Aorta (tissue), 5 donors: ENCODE measurements around the gene SH3BP5L. TPM values are rescaled to one million over a fixed set of nuclear protein-coding genes. Genes with fewer than 3 reads are reported as not detected.
A peak's percentile ranks its signal among the peaks of the same experiment; 100 is the strongest.

Experiments
- ATAC-seq: fragments of 200-7000 bp; cut with Tn5 transposase; one replicate; pipeline ENCODE4 v1.9.1; 2022; ENCODE audit warnings: moderate library complexity; ENCODE audit not compliant: low FRiP score
- DNase-seq, 2 donors: peaks; one replicate each; pipeline ENCODE4 v3.0.0-alpha.2; 2020
- H3K27ac ChIP-seq, 2 donors: one replicate each; pipeline ENCODE4 v1.5.1; 2013; ENCODE audit warnings: low read length in 2 of 2, mild to moderate bottlenecking in 2 of 2, moderate library complexity in 2 of 2, control low read depth in 1 of 2, inconsistent platforms in 1 of 2, low read depth in 1 of 2
- H3K27me3 ChIP-seq, 2 donors: one replicate each; pipeline ENCODE4 v1.6.1; 2013; ENCODE audit warnings: control low read depth in 1 of 2, low read length in 1 of 2, mild to moderate bottlenecking in 1 of 2, moderate library complexity in 1 of 2; ENCODE audit not compliant: insufficient read depth in 2 of 2, control insufficient read depth in 1 of 2
- H3K36me3 ChIP-seq, 2 donors: one replicate each; pipeline ENCODE4 v1.6.1; 2013; ENCODE audit warnings: control low read depth in 1 of 2, low read length in 1 of 2, mild to moderate bottlenecking in 1 of 2; ENCODE audit not compliant: insufficient read depth in 2 of 2, control insufficient read depth in 1 of 2
- H3K4me1 ChIP-seq, 2 donors: one replicate each; pipeline ENCODE4 v1.6.1; 2013; ENCODE audit warnings: low read length in 2 of 2, control low read depth in 1 of 2, mild to moderate bottlenecking in 1 of 2, moderate library complexity in 1 of 2; ENCODE audit not compliant: insufficient read depth in 2 of 2, control insufficient read depth in 1 of 2
- H3K4me3 ChIP-seq, 2 donors: one replicate each; pipeline ENCODE4 v1.5.1; 2013; ENCODE audit warnings: low read length in 2 of 2, control low read depth in 1 of 2, mild to moderate bottlenecking in 1 of 2
- H3K9me3 ChIP-seq: one replicate; pipeline ENCODE4 v1.6.1; 2013; ENCODE audit warnings: mild to moderate bottlenecking, low read length; ENCODE audit not compliant: control insufficient read depth
- WGBS, 2 donors: extraction: QIAGEN DNeasy Blood & Tissue Kit; methylation state at CpG; one replicate each; pipeline ENCODE4 v1.1.7; 2013; 5-methylcytosine and 5-hydroxymethylcytosine counted together
- intact Hi-C, 2 donors: fragments of 100-400 bp; cut with DNase I; formaldehyde crosslinking; loops; one replicate each; pipeline versions ENCODE4 v1.14.2 to v1.15.0; 2022
- polyA plus RNA-seq, 2 donors: library from polyadenylated mRNA; stranded (reverse); fragments of 200-250 nt; gene quantifications; one replicate each; pipeline ENCODE4 v1.2.3, GENCODE V29; 2013
- total RNA-seq, 2 donors: library from RNA; stranded (reverse); fragmentation: NEBNext Ultra II Directional; extraction: Animal tissue kit (Norgen Biotek cat#: 25700); gene quantifications; one replicate each; pipeline ENCODE4 v1.2.1, GENCODE V29; 2021
- donor health status: healthy with polysubstance abuse.
- donor health status: Bipolar disorder and iron deficiency.
- donor health status: DM: no; HTN: no; CAD: no.
- donor health status: DM: no; HTN: no; CAD: no.
- donor health status: DM: yes; HTN: yes; CAD: no.

The SH3BP5L gene
- total and polyA plus RNA-seq, 4 donors, result 11.8 to 25.1 (median 19.0) TPM

GRCh38 chr1:248825136-248825535, 579 bp downstream of the SH3BP5L start:
- Histone ChIP-seq H3K4me3 (peak overlapping the region; percentile 71 to 93), H3K4me1 (peaks cover 7 to 8% of the 10 kb centered on the region in 2 donors), H3K36me3 (no peaks in the 10 kb centered on the region), H3K27me3 (no peaks in the 10 kb centered on the region), H3K27ac (peak overlapping the region in 1 of 2 donors; percentile 4), H3K9me3 (no peaks in the 10 kb centered on the region)
- DNase-seq (no peak), ATAC-seq (no peak)
- intact Hi-C loops, result no loop called here
- WGBS, 2 donors, result 25 to 35% methylated on average over 10 of the region's 10 CpGs

GRCh38 chr1:248824701-248825100, 1.0 kb downstream of the SH3BP5L start:
- 93 to 95% methylated on average over 3 of the region's 3 CpGs for WGBS, 2 donors
- DNase-seq, result peak in 1 of 2 donors; percentile 33
- ATAC-seq, result no peak
- Histone ChIP-seq H3K4me3 (no peak overlapping the region), H3K27ac (peak overlapping the region in 1 of 2 donors; percentile 4), H3K4me1 (peaks cover 7 to 8% of the 10 kb centered on the region in 2 donors), H3K9me3 (no peaks in the 10 kb centered on the region), H3K27me3 (no peaks in the 10 kb centered on the region), H3K36me3 (no peaks in the 10 kb centered on the region)
- intact Hi-C loops, result no loop called here

DNA sequence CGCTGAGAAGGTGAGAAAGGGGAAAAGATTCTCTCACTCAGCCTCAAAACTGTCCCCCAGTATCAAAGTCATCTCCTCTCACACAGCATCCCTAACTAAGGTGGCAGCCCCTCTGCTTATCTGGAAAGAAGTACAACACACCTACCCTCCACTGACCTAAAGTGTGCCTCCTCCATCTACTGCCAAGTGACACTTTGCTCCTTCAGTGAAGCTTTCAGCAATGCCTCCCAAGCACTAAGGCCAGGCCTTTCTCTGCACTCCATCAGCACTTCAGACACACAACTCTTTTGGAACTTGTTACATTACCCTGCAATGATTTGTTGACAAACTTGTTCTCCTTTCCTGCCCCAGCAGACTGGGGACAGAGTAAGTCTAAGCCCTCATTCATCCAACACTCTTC, 1.4 kb downstream of the SH3BP5L start:
- Histone ChIP-seq H3K9me3 (no peaks in the 10 kb centered on the region), H3K4me3 (no peak overlapping the region), H3K36me3 (no peaks in the 10 kb centered on the region), H3K27ac (no peak overlapping the region), H3K27me3 (no peaks in the 10 kb centered on the region), H3K4me1 (peaks cover 7 to 8% of the 10 kb centered on the region in 2 donors)
- no peak for DNase-seq
- 96 to 100% methylated on average over 1 of the region's 1 CpG for WGBS, 2 donors
- intact Hi-C loops, result no loop called here
- ATAC-seq, result no peak

GRCh38 chr1:248823517-248824001, 2.2 kb downstream of the SH3BP5L start:
- no peak for ATAC-seq
- Histone ChIP-seq H3K4me3 (no peak overlapping the region), H3K9me3 (no peaks in the 10 kb centered on the region), H3K36me3 (no peaks in the 10 kb centered on the region), H3K27me3 (no peaks in the 10 kb centered on the region), H3K27ac (no peak overlapping the region), H3K4me1 (peaks cover 7 to 8% of the 10 kb centered on the region in 2 donors)
- no peak for DNase-seq
- WGBS, 2 donors, result 74 to 83% methylated on average over 2 of the region's 2 CpGs
- intact Hi-C loops, result no loop called here

DNA sequence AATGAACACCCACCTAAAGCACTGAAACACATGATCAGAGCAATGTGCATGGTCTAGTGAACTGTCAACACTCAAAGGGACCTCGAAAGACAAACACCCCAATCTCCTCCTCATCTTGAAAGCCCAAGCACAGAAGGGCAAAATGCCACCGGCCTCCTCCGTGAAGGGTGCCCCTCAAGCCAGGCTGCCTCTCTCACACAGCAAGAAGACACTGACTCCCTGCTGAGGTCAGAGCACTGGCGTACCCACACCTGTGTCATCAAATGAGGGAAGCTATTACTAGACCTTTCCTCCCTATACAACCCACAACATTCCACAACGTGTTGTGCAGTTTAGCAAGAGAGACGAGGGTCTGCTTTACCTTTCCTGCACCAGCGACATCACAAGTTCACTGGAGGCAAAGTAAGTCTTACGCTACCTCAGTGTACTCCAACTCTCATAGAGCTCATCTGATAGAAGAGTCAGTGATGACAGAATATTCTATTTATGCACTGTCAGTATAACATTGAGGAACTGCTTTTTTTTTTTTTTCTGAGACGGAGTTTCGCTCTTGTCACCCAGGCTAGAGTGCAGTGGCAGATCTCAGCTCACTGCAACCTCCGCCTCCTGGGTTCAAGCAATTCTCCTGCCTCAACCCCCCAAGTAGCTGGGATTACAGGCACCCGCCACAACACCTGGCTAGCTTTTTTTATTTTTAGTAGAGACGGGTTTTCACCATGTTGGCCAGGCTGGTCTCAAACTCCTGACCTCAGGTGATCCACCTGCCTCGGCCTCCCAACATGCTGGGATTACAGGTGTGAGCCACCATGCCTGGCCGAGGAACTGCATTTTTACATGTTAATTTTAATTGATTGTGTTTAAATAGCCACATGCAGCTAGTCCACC, 3.3 kb downstream of the SH3BP5L start:
- no peak overlapping the region for H3K4me3 ChIP-seq
- no peaks in the 10 kb centered on the region for H3K27me3 ChIP-seq
- H3K36me3 ChIP-seq, result no peaks in the 10 kb centered on the region
- H3K27ac ChIP-seq, result no peak overlapping the region
- WGBS, 2 donors, result 77 to 82% methylated on average over 14 to 15 of the region's 15 CpGs
- DNase-seq, result no peak
- intact Hi-C loops, result no loop called here
- no peaks in the 10 kb centered on the region for H3K9me3 ChIP-seq
- no peak for ATAC-seq
- H3K4me1 ChIP-seq, result peaks cover 7 to 8% of the 10 kb centered on the region in 2 donors

- intact Hi-C loops, result no loop called here
- no peak for DNase-seq
- peaks cover 7 to 8% of the 10 kb centered on the region in 2 donors for H3K4me1 ChIP-seq
- no peaks in the 10 kb centered on the region for H3K9me3 ChIP-seq
- 93 to 94% methylated on average over 7 of the region's 7 CpGs for WGBS, 2 donors
- H3K4me3 ChIP-seq, result no peak overlapping the region
- ATAC-seq, result no peak
- H3K27ac ChIP-seq, result no peak overlapping the region
- H3K27me3 ChIP-seq, result no peaks in the 10 kb centered on the region
- H3K36me3 ChIP-seq, result no peaks in the 10 kb centered on the region
Observed at GRCh38 chr1:248821641-248822040, 4.1 kb downstream of the SH3BP5L start.

- ATAC-seq (no peak), DNase-seq (peak; percentile 75 to 80)
- H3K27ac ChIP-seq, result peak overlapping the region in 1 of 2 donors; percentile 10
- 20 to 24% methylated on average over 3 of the region's 3 CpGs for WGBS, 2 donors
- H3K9me3 ChIP-seq, result no peaks in the 10 kb centered on the region
- intact Hi-C loops, result no loop called here
- no peaks in the 10 kb centered on the region for H3K27me3 ChIP-seq
- no peaks in the 10 kb centered on the region for H3K36me3 ChIP-seq
- H3K4me3 ChIP-seq, result no peak overlapping the region
- peaks cover 7 to 8% of the 10 kb centered on the region in 2 donors for H3K4me1 ChIP-seq
Observed at GRCh38 chr1:248821101-248821500, 4.6 kb downstream of the SH3BP5L start.

- ATAC-seq (no peak), DNase-seq (no peak)
- peaks cover 7 to 8% of the 10 kb centered on the region in 2 donors for H3K4me1 ChIP-seq
- 67 to 77% methylated on average over 7 of the region's 7 CpGs for WGBS, 2 donors
- H3K9me3 ChIP-seq, result no peaks in the 10 kb centered on the region
- no peak overlapping the region for H3K27ac ChIP-seq
- no peaks in the 10 kb centered on the region for H3K36me3 ChIP-seq
- H3K27me3 ChIP-seq, result no peaks in the 10 kb centered on the region
- H3K4me3 ChIP-seq, result no peak overlapping the region
- intact Hi-C loops, result no loop called here
Observed at GRCh38 chr1:248820041-248820585, 5.6 kb downstream of the SH3BP5L start.
